HFFc6 (cell line): ENCODE results near the gene RELN. TPM values are rescaled to one million over a fixed set of nuclear protein-coding genes. Genes with fewer than 3 reads are reported as not detected.

Experiments used
- DNase-seq: peaks from one replicate; pipeline ENCODE4 v3.0.0-alpha.2; 2018
- H3K27ac Mint-ChIP-seq: 2 replicates; pipeline ENCODE4 v1.8.0; 2020; ENCODE audit warnings: mild to moderate bottlenecking, mixed read lengths
- H3K27me3 Mint-ChIP-seq: 2 replicates; pipeline ENCODE4 v1.8.0; 2021; ENCODE audit warnings: mild to moderate bottlenecking, moderate library complexity, mixed read lengths; ENCODE audit not compliant: insufficient read depth
- H3K36me3 Mint-ChIP-seq: 2 replicates; pipeline ENCODE4 v1.8.0; 2021; ENCODE audit warnings: low read depth, mixed read lengths
- H3K4me1 Mint-ChIP-seq: 2 replicates; pipeline ENCODE4 v1.8.0; 2020; ENCODE audit warnings: low read depth, mixed read lengths
- H3K4me3 Mint-ChIP-seq: 2 replicates; pipeline ENCODE4 v1.8.0; 2020; ENCODE audit warnings: mild to moderate bottlenecking, moderate library complexity, mixed read lengths
- H3K9me3 Mint-ChIP-seq: 2 replicates; pipeline ENCODE4 v1.8.0; 2020; ENCODE audit warnings: mild to moderate bottlenecking, mixed read lengths
- CTCF ChIP-seq: fragments of 200-600 bp; sonication (generic); IDR thresholded peaks from 2 replicates; pipeline ENCODE4 v1.5.0; 2021; ENCODE audit warnings: antibody characterized with exemption, mild to moderate bottlenecking
- total RNA-seq, 6 experiments: library from RNA; stranded (reverse); fragmentation: NEBNext Ultra II Directional; extraction: Animal tissue kit (Norgen Biotek cat#: 25700); gene quantifications; 2 replicates in 1 of 6; 3 replicates in 5 of 6; pipeline ENCODE4 v1.2.3, GENCODE V29; 2021

The RELN gene
- total RNA-seq, 6 experiments from 2014 or later = 0.02 to 0.24 (median 0.03) TPM

- H3K4me1 Mint-ChIP-seq = no peaks in the 10 kb centered on the region
- DNase-seq = no peak
- H3K27ac Mint-ChIP-seq = no peak overlapping the region
- H3K36me3 Mint-ChIP-seq = no peaks in the 10 kb centered on the region
- H3K9me3 Mint-ChIP-seq = no peaks in the 10 kb centered on the region
- TF ChIP-seq CTCF = no peak
- peaks cover 3% of the 10 kb centered on the region for H3K27me3 Mint-ChIP-seq
- H3K4me3 Mint-ChIP-seq = no peak overlapping the region
These were observed 448.4 kb downstream of the RELN start for GRCh38 chr7:103541026-103541425.

- Mint-ChIP-seq H3K4me1 (no peaks in the 10 kb centered on the region), H3K4me3 (no peak overlapping the region), H3K27ac (no peak overlapping the region), H3K36me3 (no peaks in the 10 kb centered on the region), H3K27me3 (peaks cover 3% of the 10 kb centered on the region), H3K9me3 (no peaks in the 10 kb centered on the region)
- DNase-seq = no peak
- no peak for TF ChIP-seq CTCF
These were observed 449.1 kb downstream of the RELN start for GRCh38 chr7:103540338-103540737.

- no peaks in the 10 kb centered on the region for H3K4me1 Mint-ChIP-seq
- H3K27ac Mint-ChIP-seq = no peak overlapping the region
- no peak for DNase-seq
- H3K9me3 Mint-ChIP-seq = no peaks in the 10 kb centered on the region
- no peak overlapping the region for H3K4me3 Mint-ChIP-seq
- TF ChIP-seq CTCF = no peak
- no peaks in the 10 kb centered on the region for H3K36me3 Mint-ChIP-seq
- no peaks in the 10 kb centered on the region; the same call in 1 of the 2 replicates for H3K27me3 Mint-ChIP-seq
These were observed 449.6 kb downstream of the RELN start for GRCh38 chr7:103539875-103540274.

- Mint-ChIP-seq H3K27me3 (no peaks in the 10 kb centered on the region; the same call in 1 of the 2 replicates), H3K4me1 (no peaks in the 10 kb centered on the region), H3K36me3 (no peaks in the 10 kb centered on the region), H3K4me3 (no peak overlapping the region), H3K9me3 (no peaks in the 10 kb centered on the region), H3K27ac (no peak overlapping the region)
- TF ChIP-seq CTCF = no peak
- no peak for DNase-seq
These were observed 450.3 kb downstream of the RELN start for GRCh38 chr7:103538964-103539709.

GRCh38 chr7:103533761-103534160, 455.7 kb downstream of the RELN start:
- H3K4me1 Mint-ChIP-seq = no peaks in the 10 kb centered on the region
- H3K36me3 Mint-ChIP-seq = no peaks in the 10 kb centered on the region
- no peak for TF ChIP-seq CTCF
- no peaks in the 10 kb centered on the region for H3K9me3 Mint-ChIP-seq
- H3K27ac Mint-ChIP-seq = no peak overlapping the region
- no peak for DNase-seq
- H3K4me3 Mint-ChIP-seq = no peak overlapping the region
- peaks cover 4% of the 10 kb centered on the region for H3K27me3 Mint-ChIP-seq
